CD4-positive, alpha-beta T cell (primary cell): Measurements from ENCODE around the gene ETS2. TPM values are rescaled to one million over a fixed set of nuclear protein-coding genes. Genes with fewer than 3 reads are reported as not detected.
"Not testable (repeated sequence)": the region's sequence is repeated elsewhere in the genome, so short reads cannot be mapped to it uniquely, and the experiment has no call there.

Source experiments
- ATAC-seq: fragments of 200-7000 bp; cut with Tn5 transposase; one replicate; pipeline ENCODE4 v1.10.0; 2022; ENCODE audit warnings: mild to moderate bottlenecking; ENCODE audit not compliant: poor library complexity
- CTCF ChIA-PET: fragments of 350-600 bp; sonication (Branson Sonifier 250); formaldehyde crosslinking; loops from one replicate; lab custom pipeline; 2021; ENCODE audit warnings: antibody characterized with exemption, inconsistent platforms; lab: Charles Lee
- POLR2A ChIA-PET: fragments of 350-600 bp; sonication (Branson Sonifier 250); formaldehyde crosslinking; loops from one replicate; lab custom pipeline; 2021; ENCODE audit warnings: antibody characterized with exemption, inconsistent platforms; lab: Charles Lee
- DNase-seq, 14 experiments: peaks; one replicate each; pipeline ENCODE4 v3.0.0-alpha.2; 2013 to 2020; ENCODE audit warnings: mixed read lengths in 2 of 14
- H3K27ac ChIP-seq, 2 donors: one replicate each; pipeline versions ENCODE4 v1.5.1 to v1.7.0; 2013; ENCODE audit warnings: low read length in 2 of 2, low read depth in 1 of 2, mild to moderate bottlenecking in 1 of 2
- H3K27me3 ChIP-seq, 2 experiments: 1 replicate in 1 of 2; 2 replicates in 1 of 2; pipeline versions ENCODE4 v1.6.1 to v1.7.0; 2013; ENCODE audit warnings: low read length in 2 of 2, control low read depth in 1 of 2, mild to moderate bottlenecking in 1 of 2, moderate library complexity in 1 of 2; ENCODE audit not compliant: insufficient read depth in 2 of 2, control insufficient read depth in 1 of 2
- H3K36me3 ChIP-seq: one replicate; pipeline ENCODE4 v1.6.1; 2013; ENCODE audit warnings: low read length, control low read depth; ENCODE audit not compliant: insufficient read depth
- H3K4me1 ChIP-seq: one replicate; pipeline ENCODE4 v1.6.1; 2013; ENCODE audit warnings: low read length, control low read depth; ENCODE audit not compliant: insufficient read depth
- H3K4me3 ChIP-seq: one replicate; pipeline ENCODE4 v1.5.1; 2013; ENCODE audit warnings: mild to moderate bottlenecking, low read length, moderate library complexity
- H3K9me3 ChIP-seq, 2 experiments: 1 replicate in 1 of 2; 2 replicates in 1 of 2; pipeline versions ENCODE4 v1.6.1 to v1.7.0; 2013; ENCODE audit warnings: low read length in 2 of 2, mild to moderate bottlenecking in 2 of 2, control low read depth in 1 of 2, moderate library complexity in 1 of 2; ENCODE audit not compliant: control insufficient read depth in 1 of 2, insufficient read depth in 1 of 2
- H3K27ac Mint-ChIP-seq: one replicate; pipeline ENCODE4 v1.8.0; 2020; ENCODE audit warnings: mixed read lengths
- H3K27me3 Mint-ChIP-seq: one replicate; pipeline ENCODE4 v1.8.0; 2021; ENCODE audit warnings: mixed read lengths
- H3K36me3 Mint-ChIP-seq: one replicate; pipeline ENCODE4 v1.8.0; 2021; ENCODE audit warnings: low read depth, mixed read lengths
- H3K4me1 Mint-ChIP-seq: one replicate; pipeline ENCODE4 v1.8.0; 2021; ENCODE audit warnings: low read depth, mixed read lengths
- H3K4me3 Mint-ChIP-seq: one replicate; pipeline ENCODE4 v1.8.0; 2020; ENCODE audit warnings: mild to moderate bottlenecking, mixed read lengths
- H3K9me3 Mint-ChIP-seq: one replicate; pipeline ENCODE4 v1.8.0; 2020; ENCODE audit warnings: mixed read lengths
- intact Hi-C, 2 experiments: fragments of 100-400 bp; cut with DNase I in 1 of 2; cut with micrococcal nuclease in 1 of 2; formaldehyde crosslinking; loops; one replicate each; pipeline versions ENCODE4 v1.15.1 to v1.9.0; 2023 to 2025; cut with DNase I, micrococcal nuclease
- total RNA-seq, 174 experiments: library from RNA in 2 of 174; stranded (reverse) in 2 of 174; gene quantifications; one replicate each; pipeline ENCODE4 v1.2.3 and lab custom pipeline; 2021 to 2026
- TF ChIP-seq, protein P1 (sequence below): fragments of 200-600 bp; IDR thresholded peaks from one replicate; pipeline ENCODE4 v1.8.0; 2022; ENCODE audit warnings: antibody characterized with exemption, mild to moderate bottlenecking

The ETS2 gene
- total RNA-seq, 2 experiments from 2014 or later: 11.4 to 13.9 TPM

DNA sequence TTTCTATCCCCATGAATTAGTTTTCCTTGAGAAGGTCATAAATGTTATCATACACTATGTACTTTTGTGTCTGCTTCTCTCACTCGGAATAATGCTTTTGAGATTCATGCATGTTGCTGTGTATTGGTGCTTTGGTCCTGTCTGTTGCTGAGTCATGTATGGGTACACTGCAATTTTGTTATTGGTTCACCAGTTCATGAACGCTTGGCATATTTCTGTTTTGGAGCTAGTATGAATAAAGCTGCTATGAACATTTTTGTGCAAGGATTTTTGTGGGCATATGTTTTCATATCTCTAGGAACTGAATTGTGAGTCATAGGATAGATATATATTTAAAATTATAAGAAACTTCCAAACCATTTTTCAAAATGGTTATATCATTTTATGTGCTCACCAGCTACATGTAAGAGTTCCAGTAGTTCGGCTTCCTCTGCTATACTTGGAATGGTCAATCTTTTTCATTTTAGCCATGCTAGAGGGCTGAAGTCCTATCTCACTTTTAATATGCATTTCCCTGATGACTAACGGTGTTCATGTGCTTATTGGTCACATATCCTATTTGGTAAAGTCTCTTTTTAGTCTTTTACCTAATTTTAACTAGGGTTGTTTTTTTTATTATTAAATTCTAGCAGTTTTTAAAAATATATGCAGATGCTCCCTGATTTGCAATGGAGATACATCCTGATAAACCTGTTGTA is 38.2 kb downstream of the ETS2 start:
- H3K4me3 Mint-ChIP-seq: no peak overlapping the region
- intact Hi-C loops: no loop called here
- Histone ChIP-seq H3K4me3 (no peak overlapping the region), H3K27ac (no peak overlapping the region), H3K9me3 (no peaks in the 10 kb centered on the region), H3K27me3 (no peaks in the 10 kb centered on the region), H3K4me1 (no peaks in the 10 kb centered on the region), H3K36me3 (no peaks in the 10 kb centered on the region)
- H3K27me3 Mint-ChIP-seq: no peaks in the 10 kb centered on the region
- ATAC-seq (no peak), DNase-seq (no peak)
- H3K27ac Mint-ChIP-seq: no peak overlapping the region
- ChIA-PET POLR2A (no interaction called here), CTCF (no interaction called here)
- TF ChIP-seq, protein P1, sequence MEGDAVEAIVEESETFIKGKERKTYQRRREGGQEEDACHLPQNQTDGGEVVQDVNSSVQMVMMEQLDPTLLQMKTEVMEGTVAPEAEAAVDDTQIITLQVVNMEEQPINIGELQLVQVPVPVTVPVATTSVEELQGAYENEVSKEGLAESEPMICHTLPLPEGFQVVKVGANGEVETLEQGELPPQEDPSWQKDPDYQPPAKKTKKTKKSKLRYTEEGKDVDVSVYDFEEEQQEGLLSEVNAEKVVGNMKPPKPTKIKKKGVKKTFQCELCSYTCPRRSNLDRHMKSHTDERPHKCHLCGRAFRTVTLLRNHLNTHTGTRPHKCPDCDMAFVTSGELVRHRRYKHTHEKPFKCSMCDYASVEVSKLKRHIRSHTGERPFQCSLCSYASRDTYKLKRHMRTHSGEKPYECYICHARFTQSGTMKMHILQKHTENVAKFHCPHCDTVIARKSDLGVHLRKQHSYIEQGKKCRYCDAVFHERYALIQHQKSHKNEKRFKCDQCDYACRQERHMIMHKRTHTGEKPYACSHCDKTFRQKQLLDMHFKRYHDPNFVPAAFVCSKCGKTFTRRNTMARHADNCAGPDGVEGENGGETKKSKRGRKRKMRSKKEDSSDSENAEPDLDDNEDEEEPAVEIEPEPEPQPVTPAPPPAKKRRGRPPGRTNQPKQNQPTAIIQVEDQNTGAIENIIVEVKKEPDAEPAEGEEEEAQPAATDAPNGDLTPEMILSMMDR: no peak
- no peaks in the 10 kb centered on the region for H3K36me3 Mint-ChIP-seq
- no peaks in the 10 kb centered on the region for H3K4me1 Mint-ChIP-seq
- no peaks in the 10 kb centered on the region for H3K9me3 Mint-ChIP-seq

DNA sequence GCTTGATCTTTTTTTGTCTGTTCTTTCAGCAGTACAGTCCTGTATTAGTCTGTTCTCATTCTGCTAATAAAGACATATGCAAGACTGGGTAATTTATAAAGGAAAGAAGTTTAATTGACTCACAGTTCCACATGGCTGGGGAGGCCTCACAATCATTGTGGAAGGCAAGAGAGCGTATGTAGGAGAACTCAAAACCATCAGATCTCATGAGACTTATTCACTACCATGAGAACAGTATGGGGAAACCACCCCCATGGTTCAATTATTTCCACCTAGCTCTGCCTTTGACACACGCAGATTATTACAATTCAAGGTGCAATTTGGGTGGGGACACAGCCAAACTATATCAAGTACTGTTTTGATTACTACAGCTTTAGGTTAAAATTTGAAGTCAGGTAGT is 39.6 kb downstream of the ETS2 start:
- H3K27me3 Mint-ChIP-seq, H3K27ac Mint-ChIP-seq, intact Hi-C loops, H3K36me3 Mint-ChIP-seq, ATAC-seq, POLR2A ChIA-PET, H3K27me3 ChIP-seq, H3K36me3 ChIP-seq, H3K9me3 Mint-ChIP-seq, H3K4me3 ChIP-seq, H3K4me3 Mint-ChIP-seq, H3K9me3 ChIP-seq, H3K27ac ChIP-seq, H3K4me1 ChIP-seq, H3K4me1 Mint-ChIP-seq, CTCF ChIA-PET, DNase-seq: not testable (repeated sequence)

DNA sequence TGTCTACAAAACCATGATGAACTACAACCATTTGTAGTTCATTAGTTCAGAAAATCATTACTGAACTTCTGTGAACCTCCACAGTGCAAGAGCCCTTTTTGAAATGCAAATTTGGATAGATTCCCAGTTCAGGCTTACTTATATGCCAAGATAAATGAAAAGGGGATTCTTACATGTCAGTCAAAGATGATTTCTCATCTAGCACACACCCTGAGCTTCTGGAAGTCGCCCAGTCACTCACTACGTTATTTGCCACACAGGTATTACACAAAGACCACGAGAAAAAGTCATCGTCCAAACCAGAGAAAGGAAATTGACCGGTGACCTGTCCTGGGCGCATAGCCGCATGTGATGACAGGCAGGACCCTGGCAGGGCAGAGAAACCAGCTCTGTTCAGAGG is 41.8 kb downstream of the ETS2 start:
- ChIA-PET POLR2A (no interaction called here), CTCF (no interaction called here)
- ATAC-seq (no peak), DNase-seq (no peak)
- intact Hi-C loops: no loop called here
- TF ChIP-seq, protein P1: no peak
- no peak overlapping the region for H3K4me3 Mint-ChIP-seq
- H3K36me3 ChIP-seq: no peaks in the 10 kb centered on the region
- H3K36me3 Mint-ChIP-seq: no peaks in the 10 kb centered on the region
- H3K4me1 ChIP-seq: no peaks in the 10 kb centered on the region
- no peaks in the 10 kb centered on the region for H3K4me1 Mint-ChIP-seq
- no peak overlapping the region for H3K27ac Mint-ChIP-seq
- H3K27me3 ChIP-seq: peaks cover 0 to 2% of the 10 kb centered on the region in 2 experiments
- H3K9me3 Mint-ChIP-seq: no peaks in the 10 kb centered on the region
- no peak overlapping the region for H3K4me3 ChIP-seq
- H3K27ac ChIP-seq: no peak overlapping the region
- no peaks in the 10 kb centered on the region for H3K9me3 ChIP-seq
- H3K27me3 Mint-ChIP-seq: peaks cover 2% of the 10 kb centered on the region

DNA sequence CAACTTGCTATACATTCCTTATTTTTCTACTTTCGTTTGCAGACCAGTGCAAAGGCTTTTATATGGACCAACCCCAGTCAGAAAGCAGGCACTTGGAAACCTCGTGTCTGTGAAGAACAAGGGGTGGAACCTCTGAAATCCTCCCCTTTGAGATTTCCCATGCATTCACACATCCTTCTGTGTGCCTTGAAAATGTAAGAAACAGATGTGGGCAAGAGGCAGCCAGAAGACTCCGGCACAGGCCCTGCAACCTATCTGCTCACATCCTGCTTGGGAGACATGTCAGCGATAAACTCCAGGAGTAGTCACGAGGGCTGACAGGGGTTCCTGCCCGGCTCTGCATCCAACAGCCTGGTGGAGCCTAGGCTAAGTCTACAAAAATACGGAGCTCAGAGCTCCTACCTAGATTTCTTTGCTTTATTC is 42.5 kb downstream of the ETS2 start:
- no peaks in the 10 kb centered on the region for H3K9me3 Mint-ChIP-seq
- ChIA-PET POLR2A (no interaction called here), CTCF (no interaction called here)
- TF ChIP-seq, protein P1: no peak
- intact Hi-C loops: no loop called here
- Histone ChIP-seq H3K36me3 (no peaks in the 10 kb centered on the region), H3K9me3 (no peaks in the 10 kb centered on the region), H3K27me3 (peaks cover 0 to 2% of the 10 kb centered on the region in 2 experiments), H3K4me3 (no peak overlapping the region), H3K4me1 (no peaks in the 10 kb centered on the region), H3K27ac (no peak overlapping the region)
- H3K27ac Mint-ChIP-seq: no peak overlapping the region
- ATAC-seq: no peak
- no peak overlapping the region for H3K4me3 Mint-ChIP-seq
- H3K4me1 Mint-ChIP-seq: no peaks in the 10 kb centered on the region
- H3K36me3 Mint-ChIP-seq: no peaks in the 10 kb centered on the region
- no peak for DNase-seq
- H3K27me3 Mint-ChIP-seq: peaks cover 6% of the 10 kb centered on the region
